Measurements from ENCODE around the gene AKAP3. TPM values are rescaled to one million over a fixed set of nuclear protein-coding genes. Genes with fewer than 3 reads are reported as not detected.
A peak's percentile ranks its signal among the peaks of the same experiment; 100 is the strongest.

AKAP3 gene
- total and polyA plus RNA-seq, 4 donors = 0.21 to 2.0 (median 1.0) TPM

DNA sequence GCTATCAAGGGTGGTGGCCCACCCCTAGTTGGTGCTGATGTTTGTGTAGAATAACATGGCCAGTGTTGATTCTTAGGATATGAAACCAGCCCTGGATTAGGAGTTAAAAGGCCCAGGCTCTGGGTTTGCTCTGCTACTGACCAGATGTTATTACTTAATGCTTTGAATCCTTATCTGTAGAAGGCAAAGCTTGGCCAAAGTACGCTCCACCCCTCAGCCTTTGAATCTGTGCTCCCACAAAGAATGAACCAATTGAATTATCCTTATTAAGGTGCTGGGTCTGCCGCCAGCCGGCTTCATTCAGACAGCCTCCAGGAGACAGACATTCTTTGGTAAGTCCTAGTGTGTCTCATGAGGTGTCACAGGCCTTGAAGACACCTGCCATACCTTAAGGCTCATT is 41.8 kb downstream of the AKAP3 start (continued):
- TF ChIP-seq FOXA2 (IDR thresholded peaks at IDR 0.05) = no peak
- TF ChIP-seq HNF4G (IDR thresholded peaks at IDR 0.05) = no peak
- no peak for TF ChIP-seq FOXA1 (IDR thresholded peaks at IDR 0.05)
- TF ChIP-seq JUND (IDR thresholded peaks at IDR 0.05) = no peak
- no peak for TF ChIP-seq GABPA (IDR thresholded peaks at IDR 0.05 in 1 of 2, conservative IDR thresholded peaks at IDR 0.05 in 1 of 2)
- TF ChIP-seq, protein P1, sequence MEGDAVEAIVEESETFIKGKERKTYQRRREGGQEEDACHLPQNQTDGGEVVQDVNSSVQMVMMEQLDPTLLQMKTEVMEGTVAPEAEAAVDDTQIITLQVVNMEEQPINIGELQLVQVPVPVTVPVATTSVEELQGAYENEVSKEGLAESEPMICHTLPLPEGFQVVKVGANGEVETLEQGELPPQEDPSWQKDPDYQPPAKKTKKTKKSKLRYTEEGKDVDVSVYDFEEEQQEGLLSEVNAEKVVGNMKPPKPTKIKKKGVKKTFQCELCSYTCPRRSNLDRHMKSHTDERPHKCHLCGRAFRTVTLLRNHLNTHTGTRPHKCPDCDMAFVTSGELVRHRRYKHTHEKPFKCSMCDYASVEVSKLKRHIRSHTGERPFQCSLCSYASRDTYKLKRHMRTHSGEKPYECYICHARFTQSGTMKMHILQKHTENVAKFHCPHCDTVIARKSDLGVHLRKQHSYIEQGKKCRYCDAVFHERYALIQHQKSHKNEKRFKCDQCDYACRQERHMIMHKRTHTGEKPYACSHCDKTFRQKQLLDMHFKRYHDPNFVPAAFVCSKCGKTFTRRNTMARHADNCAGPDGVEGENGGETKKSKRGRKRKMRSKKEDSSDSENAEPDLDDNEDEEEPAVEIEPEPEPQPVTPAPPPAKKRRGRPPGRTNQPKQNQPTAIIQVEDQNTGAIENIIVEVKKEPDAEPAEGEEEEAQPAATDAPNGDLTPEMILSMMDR (IDR thresholded peaks at IDR 0.05; ENCODE audit: low read depth, low read length, missing input control) = no peak
- TF ChIP-seq HNF4A (conservative IDR thresholded peaks at IDR 0.05) = no peak
- TF ChIP-seq, protein P2, sequence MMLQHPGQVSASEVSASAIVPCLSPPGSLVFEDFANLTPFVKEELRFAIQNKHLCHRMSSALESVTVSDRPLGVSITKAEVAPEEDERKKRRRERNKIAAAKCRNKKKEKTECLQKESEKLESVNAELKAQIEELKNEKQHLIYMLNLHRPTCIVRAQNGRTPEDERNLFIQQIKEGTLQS (IDR thresholded peaks at IDR 0.05) = no peak
- no peak for TF ChIP-seq RAD21 (IDR thresholded peaks at IDR 0.05)

DNA sequence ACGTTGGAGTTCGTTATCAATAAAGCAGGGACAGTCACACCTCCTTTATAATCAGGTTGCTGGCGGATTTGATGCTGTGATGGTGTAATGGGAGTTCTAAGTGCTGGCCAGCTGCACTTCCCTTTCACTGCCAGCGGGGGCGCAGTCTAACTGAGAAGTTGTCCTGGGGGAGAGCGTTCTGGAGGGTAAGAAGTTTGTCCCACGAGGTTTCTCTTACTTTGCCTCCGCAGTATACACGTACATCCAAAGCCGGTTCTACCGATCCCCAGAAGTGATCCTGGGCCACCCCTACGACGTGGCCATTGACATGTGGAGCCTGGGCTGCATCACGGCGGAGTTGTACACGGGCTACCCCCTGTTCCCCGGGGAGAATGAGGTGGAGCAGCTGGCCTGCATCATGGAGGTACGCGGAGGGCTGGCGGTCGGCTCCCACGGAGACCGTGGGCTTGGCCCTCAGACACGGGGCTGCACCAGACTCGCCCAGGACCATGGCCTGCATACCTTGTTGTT is 44.1 kb downstream of the AKAP3 start:
- Histone ChIP-seq H3K27ac (ENCODE audit: low read depth in 1 of 2, low read length in 2 of 2) (peak overlapping the region; percentile 16 to 29), H3K4me3 (ENCODE audit: low read depth in 1 of 3, low read length in 3 of 3) (peak overlapping the region; percentile 70 to 93 (median 92)), H3K9me3 (ENCODE audit: control insufficient read depth in 4 of 4, low read length in 3 of 4) (no peaks in the 10 kb centered on the region), H3K36me3 (ENCODE audit: control insufficient read depth in 4 of 4, insufficient read depth in 3 of 4, low read depth in 1 of 4, low read length in 3 of 4) (no peaks in the 10 kb centered on the region), H3K27me3 (ENCODE audit: control insufficient read depth in 4 of 4, insufficient read depth in 4 of 4, low read length in 3 of 4) (no peaks in the 10 kb centered on the region), H3K4me1 (ENCODE audit: control insufficient read depth in 4 of 4, insufficient read depth in 4 of 4, low read length in 3 of 4) (no peaks in the 10 kb centered on the region), H3K9ac (ENCODE audit: low read depth in 1 of 2, low read length in 2 of 2) (peak overlapping the region; percentile 63 to 83)
- DNase-seq (ENCODE audit: low spot score) = peak; percentile 76
- 4% methylated on average over 25 of the region's 25 CpGs for WGBS
- peak; percentile 26 for TF ChIP-seq SP1 (IDR thresholded peaks at IDR 0.05)
- peak; percentile 51 for TF ChIP-seq TAF1 (conservative IDR thresholded peaks at IDR 0.05)
- TF ChIP-seq HNF4G (IDR thresholded peaks at IDR 0.05) = no peak
- peak in 1 of 2 donors; percentile 43 for TF ChIP-seq EGR1 (IDR thresholded peaks at IDR 0.05; ENCODE audit: low read depth in 2 of 2)
- no peak for TF ChIP-seq FOXA1 (IDR thresholded peaks at IDR 0.05)
- TF ChIP-seq, protein P3, sequence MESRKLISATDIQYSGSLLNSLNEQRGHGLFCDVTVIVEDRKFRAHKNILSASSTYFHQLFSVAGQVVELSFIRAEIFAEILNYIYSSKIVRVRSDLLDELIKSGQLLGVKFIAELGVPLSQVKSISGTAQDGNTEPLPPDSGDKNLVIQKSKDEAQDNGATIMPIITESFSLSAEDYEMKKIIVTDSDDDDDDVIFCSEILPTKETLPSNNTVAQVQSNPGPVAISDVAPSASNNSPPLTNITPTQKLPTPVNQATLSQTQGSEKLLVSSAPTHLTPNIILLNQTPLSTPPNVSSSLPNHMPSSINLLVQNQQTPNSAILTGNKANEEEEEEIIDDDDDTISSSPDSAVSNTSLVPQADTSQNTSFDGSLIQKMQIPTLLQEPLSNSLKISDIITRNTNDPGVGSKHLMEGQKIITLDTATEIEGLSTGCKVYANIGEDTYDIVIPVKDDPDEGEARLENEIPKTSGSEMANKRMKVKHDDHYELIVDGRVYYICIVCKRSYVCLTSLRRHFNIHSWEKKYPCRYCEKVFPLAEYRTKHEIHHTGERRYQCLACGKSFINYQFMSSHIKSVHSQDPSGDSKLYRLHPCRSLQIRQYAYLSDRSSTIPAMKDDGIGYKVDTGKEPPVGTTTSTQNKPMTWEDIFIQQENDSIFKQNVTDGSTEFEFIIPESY (IDR thresholded peaks at IDR 0.05) = peak; percentile 92
- TF ChIP-seq JUND (IDR thresholded peaks at IDR 0.05) = no peak
- peak; percentile 31 to 40 for TF ChIP-seq HNF4A (conservative IDR thresholded peaks at IDR 0.05)
- TF ChIP-seq, protein P4, sequence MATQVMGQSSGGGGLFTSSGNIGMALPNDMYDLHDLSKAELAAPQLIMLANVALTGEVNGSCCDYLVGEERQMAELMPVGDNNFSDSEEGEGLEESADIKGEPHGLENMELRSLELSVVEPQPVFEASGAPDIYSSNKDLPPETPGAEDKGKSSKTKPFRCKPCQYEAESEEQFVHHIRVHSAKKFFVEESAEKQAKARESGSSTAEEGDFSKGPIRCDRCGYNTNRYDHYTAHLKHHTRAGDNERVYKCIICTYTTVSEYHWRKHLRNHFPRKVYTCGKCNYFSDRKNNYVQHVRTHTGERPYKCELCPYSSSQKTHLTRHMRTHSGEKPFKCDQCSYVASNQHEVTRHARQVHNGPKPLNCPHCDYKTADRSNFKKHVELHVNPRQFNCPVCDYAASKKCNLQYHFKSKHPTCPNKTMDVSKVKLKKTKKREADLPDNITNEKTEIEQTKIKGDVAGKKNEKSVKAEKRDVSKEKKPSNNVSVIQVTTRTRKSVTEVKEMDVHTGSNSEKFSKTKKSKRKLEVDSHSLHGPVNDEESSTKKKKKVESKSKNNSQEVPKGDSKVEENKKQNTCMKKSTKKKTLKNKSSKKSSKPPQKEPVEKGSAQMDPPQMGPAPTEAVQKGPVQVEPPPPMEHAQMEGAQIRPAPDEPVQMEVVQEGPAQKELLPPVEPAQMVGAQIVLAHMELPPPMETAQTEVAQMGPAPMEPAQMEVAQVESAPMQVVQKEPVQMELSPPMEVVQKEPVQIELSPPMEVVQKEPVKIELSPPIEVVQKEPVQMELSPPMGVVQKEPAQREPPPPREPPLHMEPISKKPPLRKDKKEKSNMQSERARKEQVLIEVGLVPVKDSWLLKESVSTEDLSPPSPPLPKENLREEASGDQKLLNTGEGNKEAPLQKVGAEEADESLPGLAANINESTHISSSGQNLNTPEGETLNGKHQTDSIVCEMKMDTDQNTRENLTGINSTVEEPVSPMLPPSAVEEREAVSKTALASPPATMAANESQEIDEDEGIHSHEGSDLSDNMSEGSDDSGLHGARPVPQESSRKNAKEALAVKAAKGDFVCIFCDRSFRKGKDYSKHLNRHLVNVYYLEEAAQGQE (IDR thresholded peaks at IDR 0.05) = peak; percentile 53
- TF ChIP-seq, protein P2 (IDR thresholded peaks at IDR 0.05) = no peak
- TF ChIP-seq RAD21 (IDR thresholded peaks at IDR 0.05) = peak; percentile 76 to 82
- TF ChIP-seq, protein P1 (IDR thresholded peaks at IDR 0.05; ENCODE audit: low read depth, low read length, missing input control) = peak; percentile 98
- TF ChIP-seq, protein P5, sequence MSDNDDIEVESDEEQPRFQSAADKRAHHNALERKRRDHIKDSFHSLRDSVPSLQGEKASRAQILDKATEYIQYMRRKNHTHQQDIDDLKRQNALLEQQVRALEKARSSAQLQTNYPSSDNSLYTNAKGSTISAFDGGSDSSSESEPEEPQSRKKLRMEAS (IDR thresholded peaks at IDR 0.05) = peak; percentile 89
- TF ChIP-seq GABPA (IDR thresholded peaks at IDR 0.05 in 1 of 2, conservative IDR thresholded peaks at IDR 0.05 in 1 of 2) = peak in 1 of 2 donors; percentile 71
- peak; percentile 17 for TF ChIP-seq FOXA2 (IDR thresholded peaks at IDR 0.05)
- peak; percentile 96 for TF ChIP-seq YY1 (IDR thresholded peaks at IDR 0.05)
- peak; percentile 46 to 56 for TF ChIP-seq RXRA (IDR thresholded peaks at IDR 0.05)
- TF ChIP-seq NR2F2 (IDR thresholded peaks at IDR 0.05) = no peak

Measured in liver (tissue), 9 donors.